Adipose tissue (tissue), 3 donors: ENCODE results near the gene MAGI2. TPM values are rescaled to one million over a fixed set of nuclear protein-coding genes. Genes with fewer than 3 reads are reported as not detected.
"Not testable (repeated sequence)": the region's sequence is repeated elsewhere in the genome, so short reads cannot be mapped to it uniquely, and the experiment has no call there.

ENCODE experiments used
- H3K27ac ChIP-seq: one replicate; pipeline ENCODE4 v1.5.1; 2013; ENCODE audit warnings: low read depth, low read length
- WGBS, 3 donors: extraction: QIAGEN DNeasy Blood & Tissue Kit; methylation state at CpG; one replicate each; pipeline ENCODE4 v1.1.7; 2013; 5-methylcytosine and 5-hydroxymethylcytosine counted together
- polyA plus RNA-seq, 3 donors: library from polyadenylated mRNA; stranded (reverse); fragments of 200-250 nt; gene quantifications; one replicate each; pipeline ENCODE4 v1.2.3, GENCODE V29; 2013
- donor health status: healthy with polysubstance abuse.
- donor health status: Bipolar disorder and iron deficiency.
- donor health status: healthy.

The MAGI2 gene
- polyA plus RNA-seq, 3 donors = 0.81 to 3.2 (median 2.2) TPM

DNA sequence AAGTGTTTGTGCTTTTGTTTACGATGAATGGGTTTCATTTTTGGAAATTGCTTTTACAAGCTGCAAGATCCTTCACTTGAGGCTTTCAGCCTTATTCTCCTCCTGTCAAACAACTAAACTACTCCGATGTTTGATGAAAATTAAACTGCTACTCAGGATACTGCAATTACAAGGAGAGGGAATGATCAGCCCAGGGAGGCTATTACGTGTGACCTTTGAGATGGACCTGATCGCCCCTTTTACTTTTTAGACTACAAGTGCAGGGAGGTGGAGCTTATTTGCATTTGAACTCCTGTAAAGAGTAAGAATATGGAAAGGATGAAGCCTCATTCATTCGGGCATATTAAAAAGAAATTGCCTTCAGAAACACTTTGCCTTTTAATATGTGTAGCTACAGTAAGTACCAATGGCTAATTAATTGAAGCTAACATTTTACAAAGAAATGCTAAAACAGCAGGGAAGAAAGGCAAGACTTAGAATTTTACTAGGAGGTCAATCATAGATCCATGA lies 1435.8 kb downstream of the MAGI2 start:
- 84 to 87% (median 87%) methylated on average over 5 of the region's 5 CpGs for WGBS, 3 donors
- H3K27ac ChIP-seq = no peak overlapping the region

- no peak overlapping the region for H3K27ac ChIP-seq
- WGBS, 3 donors = 79 to 87% (median 83%) methylated on average over 5 of the region's 5 CpGs
These were observed 1437.8 kb downstream of the MAGI2 start for GRCh38 chr7:78015574-78016260.

DNA sequence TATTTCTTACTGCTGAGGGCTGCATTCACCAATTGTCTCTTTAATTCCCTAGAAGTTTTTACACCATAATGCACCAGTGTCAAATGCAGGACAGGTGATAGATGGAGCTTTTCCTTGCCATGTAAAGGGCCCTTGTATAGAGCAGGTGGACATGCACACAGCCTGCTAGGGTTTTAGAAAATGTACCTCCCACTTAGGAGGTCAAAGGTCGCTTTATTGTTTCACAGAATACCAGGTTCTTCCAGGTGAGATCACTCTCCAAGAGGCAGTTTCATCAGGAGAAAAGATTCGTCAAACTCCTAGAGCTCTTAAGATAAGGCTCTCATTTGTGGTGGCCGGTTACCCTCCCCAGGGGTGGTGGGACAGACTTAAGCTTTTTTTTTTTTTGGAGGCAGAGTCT lies 1439.1 kb downstream of the MAGI2 start:
- H3K27ac ChIP-seq = no peak overlapping the region
- 70 to 87% (median 84%) methylated on average over 3 of the region's 3 CpGs for WGBS, 3 donors

- WGBS, 3 donors = 77 to 82% (median 81%) methylated on average over 3 of the region's 3 CpGs
- no peak overlapping the region for H3K27ac ChIP-seq
These were observed 1440.1 kb downstream of the MAGI2 start for GRCh38 chr7:78013386-78013785.

- no peak overlapping the region for H3K27ac ChIP-seq
- WGBS, 3 donors = 67 to 76% (median 68%) methylated on average over 5 of the region's 5 CpGs
These were observed 1441.8 kb downstream of the MAGI2 start for GRCh38 chr7:78011642-78012041.

- no peak overlapping the region for H3K27ac ChIP-seq
- WGBS, 3 donors = 88 to 91% (median 90%) methylated on average over 3 of the region's 3 CpGs
These were observed 1446.2 kb downstream of the MAGI2 start for GRCh38 chr7:78007231-78007630.

GRCh38 chr7:78006063-78006755 lies 1447.3 kb downstream of the MAGI2 start:
- WGBS, 3 donors = 94 to 97% (median 95%) methylated on average over 10 of the region's 10 CpGs
- H3K27ac ChIP-seq = no peak overlapping the region

GRCh38 chr7:78002715-78003114 lies 1450.8 kb downstream of the MAGI2 start:
- 90 to 92% (median 91%) methylated on average over 4 of the region's 4 CpGs for WGBS, 3 donors
- H3K27ac ChIP-seq = no peak overlapping the region

DNA sequence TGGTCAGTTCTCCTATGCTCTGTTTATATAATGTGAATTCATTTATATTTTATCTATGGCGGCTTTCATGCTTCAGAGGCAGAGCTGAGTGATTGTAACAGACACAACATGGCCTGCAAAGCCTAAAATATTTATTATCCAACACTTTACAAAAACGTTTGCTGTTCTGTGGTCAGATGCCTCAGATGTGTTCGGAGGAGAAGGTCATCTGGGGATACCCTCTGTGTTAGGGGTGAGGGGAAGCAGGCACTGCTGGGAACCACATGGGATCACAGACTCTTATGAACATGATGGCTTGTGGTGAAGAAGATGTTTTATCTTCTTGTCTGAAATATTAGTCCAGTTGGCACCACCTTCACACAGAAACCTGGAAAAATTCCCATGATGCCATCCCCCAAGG lies 1451.4 kb downstream of the MAGI2 start:
- WGBS, 3 donors = 72 to 78% (median 73%) methylated on average over 3 of the region's 3 CpGs
- H3K27ac ChIP-seq = no peak overlapping the region

DNA sequence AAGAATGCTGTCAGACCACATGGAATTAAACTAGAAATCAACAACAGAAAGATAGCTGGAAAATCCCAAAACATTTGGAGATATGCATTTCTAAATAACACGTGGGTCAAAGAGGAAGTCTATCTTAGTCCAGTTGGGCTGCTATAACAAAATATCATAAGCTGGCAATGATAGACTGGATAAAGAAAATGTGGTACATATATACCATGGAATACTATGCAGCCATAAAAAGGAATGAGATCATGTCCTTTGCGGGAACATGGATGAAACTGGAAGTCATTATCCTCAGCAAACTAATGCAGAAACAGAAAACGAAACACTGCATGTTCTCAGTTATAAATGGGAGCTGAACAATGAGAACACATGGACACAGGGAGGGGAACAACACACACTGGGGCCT lies 1454.3 kb downstream of the MAGI2 start:
- WGBS, 3 donors = 66 to 91% (median 89%) methylated on average over 3 of the region's 3 CpGs
- not testable (repeated sequence) for H3K27ac ChIP-seq

DNA sequence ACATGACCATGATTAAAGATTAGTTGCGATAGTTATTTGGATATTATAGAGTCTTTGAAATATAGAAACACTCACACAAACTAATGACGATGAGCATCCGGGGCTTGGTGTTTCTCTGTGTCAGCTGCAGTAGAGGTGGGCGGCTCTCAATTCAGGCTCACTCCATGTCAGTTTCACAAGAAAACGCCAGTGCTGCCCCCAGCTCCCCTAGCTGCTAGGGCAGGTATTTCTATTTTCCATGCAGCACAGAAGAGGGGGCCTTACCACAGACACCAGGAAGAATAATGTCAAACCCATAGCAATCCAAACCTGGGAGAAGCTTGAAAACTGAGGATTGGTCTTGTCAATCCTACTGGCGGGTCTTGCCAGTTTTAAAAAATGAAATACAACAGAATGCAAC lies 1457.8 kb downstream of the MAGI2 start:
- H3K27ac ChIP-seq = no peak overlapping the region
- 55 to 76% (median 72%) methylated on average over 6 of the region's 6 CpGs for WGBS, 3 donors

- H3K27ac ChIP-seq = no peak overlapping the region
- WGBS, 3 donors = 87 to 93% (median 92%) methylated on average over 3 of the region's 3 CpGs
These were observed 1459.6 kb downstream of the MAGI2 start for GRCh38 chr7:77993838-77994237.

DNA sequence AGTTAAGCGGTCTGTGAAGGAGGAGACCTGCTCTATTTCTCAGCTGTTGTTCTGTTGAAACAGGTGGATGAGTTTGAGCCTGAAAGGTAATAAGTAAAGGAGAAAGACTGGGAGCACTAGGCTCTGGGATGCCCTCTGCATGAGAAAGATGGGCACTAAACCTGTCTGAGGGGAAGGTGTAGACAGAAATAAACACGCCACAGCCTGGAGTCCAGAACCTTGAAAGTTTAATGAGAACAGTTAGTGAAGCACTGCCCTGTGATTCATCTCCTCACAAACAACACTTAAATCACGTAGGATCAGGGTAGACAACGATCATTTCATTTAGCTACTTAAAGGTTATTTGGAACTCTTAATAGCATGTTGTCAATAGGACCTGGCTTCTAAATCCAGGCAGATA lies 1461.8 kb downstream of the MAGI2 start:
- WGBS, 3 donors = 86 to 89% (median 89%) methylated on average over 4 of the region's 4 CpGs
- no peak overlapping the region for H3K27ac ChIP-seq

DNA sequence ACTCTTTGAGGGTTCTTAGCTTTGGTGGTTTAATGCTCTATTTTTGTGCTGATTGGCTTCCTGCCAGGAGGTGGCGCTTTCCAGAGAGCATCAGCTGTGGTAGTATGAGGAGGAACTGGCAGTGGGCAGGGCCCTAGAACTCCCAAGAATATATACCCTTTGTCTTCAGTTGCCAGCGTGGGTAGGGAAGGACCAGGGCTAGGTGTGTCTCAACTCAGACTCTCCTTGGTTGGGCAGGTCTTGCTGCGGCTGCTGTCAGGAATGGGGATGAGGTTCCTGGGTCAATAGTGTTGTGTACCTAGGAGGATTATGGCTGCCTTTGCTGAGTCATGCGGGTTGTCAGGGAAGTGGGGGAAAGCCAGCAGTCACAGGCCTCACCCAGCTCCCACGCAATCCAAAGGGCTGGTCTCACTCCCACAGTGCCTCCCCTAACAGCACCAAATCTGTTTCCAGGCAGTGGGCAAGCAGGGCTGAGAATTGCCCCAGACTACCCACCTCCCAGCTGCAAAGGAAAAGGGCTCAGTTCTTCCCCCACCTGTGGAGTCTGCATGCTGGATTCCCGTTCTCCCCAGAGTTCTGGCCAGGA lies 1463.4 kb downstream of the MAGI2 start:
- no peak overlapping the region for H3K27ac ChIP-seq
- WGBS, 3 donors = 77 to 85% (median 79%) methylated on average over 6 of the region's 6 CpGs

DNA sequence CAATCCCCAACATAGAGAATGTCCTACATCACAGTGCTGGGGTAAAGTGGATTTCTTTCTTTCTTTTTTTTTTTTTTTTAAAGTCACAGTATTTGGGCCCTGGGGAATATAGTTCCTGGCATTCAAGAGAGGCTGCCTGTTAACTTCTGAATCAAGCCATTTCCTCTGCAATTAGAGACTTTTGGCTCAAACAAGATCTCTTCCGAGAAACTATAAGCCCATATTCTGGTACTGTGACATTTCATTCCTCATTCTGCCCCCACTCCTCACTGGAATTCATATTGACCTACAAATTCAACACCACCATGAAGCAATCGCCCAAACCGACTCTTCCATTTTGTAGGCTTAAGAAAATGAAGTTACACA lies 1467.5 kb downstream of the MAGI2 start:
- 51 to 75% (median 70%) methylated on average over 3 of the region's 3 CpGs for WGBS, 3 donors
- no peak overlapping the region for H3K27ac ChIP-seq

DNA sequence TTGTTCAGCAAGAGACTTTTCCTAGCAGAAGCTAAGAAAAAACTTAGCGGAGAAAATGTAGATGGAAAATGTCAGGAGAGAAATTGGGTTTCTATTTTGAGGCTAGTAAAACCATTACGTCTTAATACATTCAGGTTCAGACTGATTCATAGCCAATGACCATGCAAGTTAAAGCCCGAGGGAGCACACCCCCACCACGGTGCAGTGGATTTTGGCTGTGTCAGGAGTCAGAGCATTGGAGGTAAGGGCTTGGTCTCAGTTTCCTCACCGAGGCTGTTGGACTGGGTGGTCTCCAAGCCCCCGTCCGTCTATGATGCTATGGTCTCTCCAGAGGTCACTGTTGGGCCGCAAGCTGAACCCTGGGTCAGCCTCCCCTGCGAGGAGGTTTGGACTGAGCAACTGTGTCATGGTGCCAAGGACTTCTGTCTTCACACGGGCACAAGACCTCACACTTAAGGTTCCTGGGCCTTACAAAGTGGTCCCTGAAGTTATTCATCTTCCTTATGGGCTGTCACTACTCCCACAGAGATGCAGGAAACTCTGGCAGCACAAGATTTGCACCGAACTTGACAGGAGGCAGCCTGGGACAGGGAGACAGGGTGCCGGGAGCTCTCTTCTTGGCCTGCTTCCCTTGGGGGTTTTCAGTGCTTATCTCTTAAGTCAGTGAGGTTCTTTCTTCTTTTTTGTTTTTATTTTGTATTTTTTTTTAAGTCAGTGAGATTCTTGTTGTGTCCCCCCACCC lies 1468.1 kb downstream of the MAGI2 start:
- no peak overlapping the region for H3K27ac ChIP-seq

DNA sequence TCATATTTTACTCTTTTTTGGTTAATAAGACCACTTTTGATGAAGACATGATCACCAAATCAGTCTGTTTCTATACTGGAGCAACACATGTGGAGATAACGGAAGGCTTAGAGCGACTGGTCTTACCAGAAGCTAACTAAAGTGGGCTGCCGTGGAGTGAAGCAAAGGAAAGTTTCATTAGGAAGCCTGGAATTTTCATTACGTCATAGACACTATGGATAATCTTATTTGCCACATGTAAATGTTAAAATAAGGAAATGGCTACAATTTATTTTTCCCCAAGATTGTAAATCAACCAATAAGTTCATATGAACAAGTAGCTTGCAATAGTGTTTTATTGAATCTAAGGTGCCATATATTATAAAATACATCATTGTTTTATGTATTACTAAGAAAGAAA lies 1469.5 kb downstream of the MAGI2 start:
- H3K27ac ChIP-seq = no peak overlapping the region
- WGBS, 3 donors = 90 to 97% (median 95%) methylated on average over 4 of the region's 4 CpGs

More for the DNA sequence above, 1468.1 kb downstream of the MAGI2 start:
- 61 to 78% (median 69%) methylated on average over 12 of the region's 12 CpGs for WGBS, 3 donors

GRCh38 chr7:77982926-77983550 lies 1470.4 kb downstream of the MAGI2 start:
- WGBS, 3 donors = 68 to 74% (median 68%) methylated on average over 5 of the region's 5 CpGs
- H3K27ac ChIP-seq = no peak overlapping the region
